RKO (cell line): ENCODE measurements around the gene THOC2.
"Not testable (repeated sequence)": the region's sequence is repeated elsewhere in the genome, so short reads cannot be mapped to it uniquely, and the experiment has no call there.

Experiments
- DNase-seq: peaks from one replicate; pipeline ENCODE4 v3.0.0-alpha.2; 2016; ENCODE audit warnings: low spot score

THOC2 gene

GRCh38 chrX:123734079-123734478 is 1.2 kb upstream of the THOC2 start:
- not testable (repeated sequence) for DNase-seq

- DNase-seq = peak; percentile 37
These were observed 724 bp downstream of the THOC2 start for GRCh38 chrX:123731987-123732669.

GRCh38 chrX:123731258-123731986 is 1.4 kb downstream of the THOC2 start:
- peak; percentile 49 for DNase-seq

GRCh38 chrX:123728554-123728953 is 4.3 kb downstream of the THOC2 start:
- DNase-seq = no peak

- DNase-seq = no peak
These were observed 4.8 kb downstream of the THOC2 start for GRCh38 chrX:123728016-123728415.

- DNase-seq = not testable (repeated sequence)
These were observed 10.7 kb downstream of the THOC2 start for GRCh38 chrX:123722193-123722592.

- no peak for DNase-seq
These were observed 12.4 kb downstream of the THOC2 start for GRCh38 chrX:123720486-123720885.

- DNase-seq = no peak
These were observed 19.0 kb downstream of the THOC2 start for GRCh38 chrX:123713841-123714240.

GRCh38 chrX:123713434-123713833 is 19.4 kb downstream of the THOC2 start:
- DNase-seq = no peak

GRCh38 chrX:123711201-123711600 is 21.7 kb downstream of the THOC2 start:
- DNase-seq = not testable (repeated sequence)

- no peak for DNase-seq
These were observed 28.1 kb downstream of the THOC2 start for GRCh38 chrX:123704781-123705180.

GRCh38 chrX:123698979-123699520 is 33.8 kb downstream of the THOC2 start:
- DNase-seq = no peak

GRCh38 chrX:123696334-123696733 is 36.5 kb downstream of the THOC2 start:
- no peak for DNase-seq

- no peak for DNase-seq
These were observed 37.6 kb downstream of the THOC2 start for GRCh38 chrX:123695242-123695641.

GRCh38 chrX:123691776-123692175 is 41.1 kb downstream of the THOC2 start:
- DNase-seq = no peak

- DNase-seq = no peak
These were observed 44.3 kb downstream of the THOC2 start for GRCh38 chrX:123688524-123688923.

GRCh38 chrX:123685232-123685631 is 47.6 kb downstream of the THOC2 start:
- DNase-seq = no peak

GRCh38 chrX:123682186-123682585 is 50.7 kb downstream of the THOC2 start:
- no peak for DNase-seq

GRCh38 chrX:123679733-123680460 is 53.0 kb downstream of the THOC2 start:
- not testable (repeated sequence) for DNase-seq

- no peak for DNase-seq
These were observed 57.7 kb downstream of the THOC2 start for GRCh38 chrX:123675154-123675553.

GRCh38 chrX:123673813-123674212 is 59.0 kb downstream of the THOC2 start:
- no peak for DNase-seq

GRCh38 chrX:123665197-123665596 is 67.7 kb downstream of the THOC2 start:
- DNase-seq = peak; percentile 31
